OCI-LY1 (cell line): ENCODE results near the gene ACAD10.
A peak's percentile ranks its signal among the peaks of the same experiment; 100 is the strongest.

Experiments
- H2AFZ ChIP-seq: fragments of 200-600 bp; sonication (generic), shearing (Covaris generic); 2 replicates; pipeline ENCODE4 v1.6.0; 2014; ENCODE audit warnings: antibody characterized with exemption, mild to moderate bottlenecking, low read length
- H3F3A ChIP-seq: fragments of 200-600 bp; sonication (generic), shearing (Covaris generic); 2 replicates; pipeline ENCODE4 v1.6.0; 2014; ENCODE audit warnings: mild to moderate bottlenecking, antibody characterized with exemption, low read length, moderate library complexity; ENCODE audit not compliant: insufficient read depth
- H3K27ac ChIP-seq: fragments of 200-600 bp; sonication (generic); 2 replicates; pipeline ENCODE4 v1.5.1; 2014; ENCODE audit warnings: low read length, mixed run types, mild to moderate bottlenecking, low read depth; ENCODE audit not compliant: poor library complexity, severe bottlenecking
- H3K27me3 ChIP-seq: fragments of 200-600 bp; sonication (generic); 2 replicates; pipeline ENCODE4 v1.6.0; 2014; ENCODE audit warnings: antibody characterized with exemption, mild to moderate bottlenecking, low read length, moderate library complexity; ENCODE audit not compliant: insufficient read depth
- H3K36me3 ChIP-seq: fragments of 200-600 bp; sonication (generic); 2 replicates; pipeline ENCODE4 v1.6.1; 2014; ENCODE audit warnings: mild to moderate bottlenecking, antibody characterized with exemption, low read length, moderate library complexity, mixed read lengths; ENCODE audit not compliant: insufficient read depth
- H3K4me1 ChIP-seq: fragments of 200-600 bp; sonication (generic); 2 replicates; pipeline ENCODE4 v1.5.1; 2014; ENCODE audit warnings: mild to moderate bottlenecking, low read length, moderate library complexity; ENCODE audit not compliant: insufficient read depth, severe bottlenecking
- H3K4me2 ChIP-seq: fragments of 200-600 bp; sonication (generic), shearing (Covaris generic); 2 replicates; pipeline ENCODE4 v1.6.1; 2014; ENCODE audit warnings: low read length
- H3K4me3 ChIP-seq: fragments of 200-600 bp; sonication (generic); 2 replicates; pipeline ENCODE4 v1.5.1; 2014; ENCODE audit warnings: low read length, low read depth, mild to moderate bottlenecking, mixed read lengths; ENCODE audit not compliant: poor library complexity, severe bottlenecking
- H3K79me2 ChIP-seq: fragments of 200-600 bp; shearing (Covaris generic); 2 replicates; pipeline ENCODE4 v1.6.1; 2016; ENCODE audit warnings: mixed run types, low read length, mixed read lengths; ENCODE audit not compliant: insufficient read depth
- H3K9ac ChIP-seq: fragments of 200-600 bp; sonication (generic), shearing (Covaris generic); 2 replicates; pipeline ENCODE4 v1.6.1; 2014; ENCODE audit warnings: mild to moderate bottlenecking, low read length, mixed read lengths
- H3K9me2 ChIP-seq: fragments of 200-600 bp; sonication (generic), shearing (Covaris generic); 2 replicates; pipeline ENCODE4 v1.6.1; 2014; ENCODE audit warnings: low read depth, mild to moderate bottlenecking, low read length, mixed read lengths
- H3K9me3 ChIP-seq: fragments of 200-600 bp; shearing (Covaris generic); 2 replicates; pipeline ENCODE4 v1.6.1; 2014; ENCODE audit warnings: low read length, mixed read lengths
- H4K20me1 ChIP-seq: fragments of 200-600 bp; sonication (generic), shearing (Covaris generic); 2 replicates; pipeline ENCODE4 v1.6.0; 2016; ENCODE audit warnings: mild to moderate bottlenecking, low read length; ENCODE audit not compliant: insufficient read depth
- EZH2 ChIP-seq: fragments of 200-600 bp; sonication (generic), shearing (Covaris generic); IDR thresholded peaks from 2 replicates; pipeline ENCODE4 v1.8.0; 2017; ENCODE audit warnings: borderline replicate concordance, mixed run types, mild to moderate bottlenecking, antibody characterized with exemption, low read length, moderate library complexity, mixed read lengths
- TF ChIP-seq, protein P1 (sequence below): fragments of 200-600 bp; sonication (generic), shearing (Covaris generic); IDR thresholded peaks from 2 replicates; pipeline ENCODE4 v1.5.1; 2017; ENCODE audit warnings: mild to moderate bottlenecking, antibody characterized with exemption, low read length, moderate library complexity, mixed read lengths

Gene ACAD10

DNA sequence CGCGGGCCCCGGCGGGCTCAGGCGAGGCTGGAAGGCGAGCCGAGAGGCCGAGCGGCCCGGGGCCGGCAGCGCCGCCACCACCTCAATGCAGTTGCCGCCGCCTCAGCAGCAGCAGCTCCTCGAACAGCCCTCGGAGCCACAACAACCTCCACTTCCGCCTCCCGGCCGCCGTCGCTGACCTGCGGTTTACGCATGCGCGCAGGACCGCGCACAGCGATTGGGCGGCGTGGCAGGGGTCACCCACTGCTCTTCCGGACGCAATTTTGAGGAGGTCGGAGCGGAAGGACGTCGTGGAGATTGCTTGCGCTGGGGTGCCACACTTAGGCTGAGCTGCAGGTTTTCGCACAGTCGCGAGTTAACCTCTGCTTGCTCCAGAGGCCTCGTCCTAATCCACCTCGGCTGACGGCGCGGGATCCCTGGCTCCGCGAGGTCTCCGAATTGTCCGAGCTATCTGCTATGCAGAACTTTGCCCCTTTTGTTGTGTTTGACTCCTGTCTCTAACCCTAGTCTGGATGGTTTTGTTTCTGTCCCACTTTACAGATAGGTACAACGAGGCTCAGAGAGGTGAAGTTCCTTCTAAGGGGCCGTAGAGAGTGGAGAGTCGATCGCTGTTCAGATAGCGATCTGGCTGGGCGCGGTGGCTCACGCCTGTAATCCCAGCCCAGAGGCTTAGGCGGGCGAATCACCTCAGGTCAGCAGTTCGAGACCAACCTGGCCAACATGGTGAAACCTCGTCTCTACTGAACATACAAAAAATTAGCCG is at the start of gene ACAD10, which contains the start of gene BRAP:
ACAD10 (plus strand) TSS at position 243 of the 763 bp plus-strand sequence. CDS start 6,657 bp downstream, outside the sequence.
BRAP (minus strand) TSS at position 146 of the 763 bp plus-strand sequence. CDS start 164 bp downstream, outside the sequence.
- Histone ChIP-seq H3K27ac (peak within 1 kb of the TSS; percentile 85), H3K79me2 (peaks cover 12% of the 10 kb centered on the region)
- TF ChIP-seq, protein P1, sequence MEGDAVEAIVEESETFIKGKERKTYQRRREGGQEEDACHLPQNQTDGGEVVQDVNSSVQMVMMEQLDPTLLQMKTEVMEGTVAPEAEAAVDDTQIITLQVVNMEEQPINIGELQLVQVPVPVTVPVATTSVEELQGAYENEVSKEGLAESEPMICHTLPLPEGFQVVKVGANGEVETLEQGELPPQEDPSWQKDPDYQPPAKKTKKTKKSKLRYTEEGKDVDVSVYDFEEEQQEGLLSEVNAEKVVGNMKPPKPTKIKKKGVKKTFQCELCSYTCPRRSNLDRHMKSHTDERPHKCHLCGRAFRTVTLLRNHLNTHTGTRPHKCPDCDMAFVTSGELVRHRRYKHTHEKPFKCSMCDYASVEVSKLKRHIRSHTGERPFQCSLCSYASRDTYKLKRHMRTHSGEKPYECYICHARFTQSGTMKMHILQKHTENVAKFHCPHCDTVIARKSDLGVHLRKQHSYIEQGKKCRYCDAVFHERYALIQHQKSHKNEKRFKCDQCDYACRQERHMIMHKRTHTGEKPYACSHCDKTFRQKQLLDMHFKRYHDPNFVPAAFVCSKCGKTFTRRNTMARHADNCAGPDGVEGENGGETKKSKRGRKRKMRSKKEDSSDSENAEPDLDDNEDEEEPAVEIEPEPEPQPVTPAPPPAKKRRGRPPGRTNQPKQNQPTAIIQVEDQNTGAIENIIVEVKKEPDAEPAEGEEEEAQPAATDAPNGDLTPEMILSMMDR = no peak
- no peak for TF ChIP-seq EZH2

DNA sequence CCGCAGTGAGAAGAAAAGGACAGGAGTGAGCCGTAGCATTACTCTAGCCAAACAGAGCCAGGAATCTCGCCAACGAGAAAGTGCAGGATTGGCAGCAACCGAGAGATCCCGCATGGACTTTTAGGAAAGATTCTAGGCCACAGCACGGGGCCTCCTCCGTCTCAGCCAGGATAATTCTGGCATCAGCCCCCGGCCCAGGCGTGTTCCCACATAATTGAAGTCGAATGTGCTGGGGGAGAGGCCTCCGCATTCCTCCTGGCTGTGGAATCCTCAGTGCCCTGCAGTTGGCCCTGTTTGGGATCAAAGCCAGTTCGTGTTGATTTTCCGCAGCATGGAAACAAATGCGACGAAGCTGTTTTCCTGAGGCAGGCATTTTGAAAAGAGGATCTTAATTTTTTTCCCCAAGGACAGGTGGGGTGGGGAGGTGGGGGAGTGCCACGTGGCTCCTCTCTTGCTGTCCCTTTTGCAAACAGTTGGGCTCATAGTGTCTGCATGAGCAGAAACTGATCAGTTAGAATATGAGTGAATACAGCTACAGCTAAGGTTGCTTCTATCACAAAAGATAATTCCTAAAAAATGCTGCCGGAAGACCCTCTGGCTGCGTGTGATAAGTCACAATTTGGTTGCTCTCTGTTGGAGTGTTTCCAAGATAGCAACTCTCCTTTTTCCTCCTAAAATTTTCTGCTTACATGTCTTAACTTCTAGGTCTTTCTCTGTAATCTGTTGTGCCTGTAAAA is 49.5 kb upstream of the ACAD10 start:
- Histone ChIP-seq H4K20me1 (no peaks in the 10 kb centered on the region), H3K9ac (no peak overlapping the region), H3K4me2 (no peak overlapping the region), H3K36me3 (no peaks in the 10 kb centered on the region), H3K9me2 (no peaks in the 10 kb centered on the region), H3K4me1 (peaks cover 7% of the 10 kb centered on the region), H3K79me2 (no peaks in the 10 kb centered on the region), H3K4me3 (no peak overlapping the region), H3F3A (no peaks in the 10 kb centered on the region), H3K27me3 (no peaks in the 10 kb centered on the region), H2AFZ (no peak overlapping the region), H3K27ac (no peak overlapping the region), H3K9me3 (no peaks in the 10 kb centered on the region)
- no peak for TF ChIP-seq EZH2
- TF ChIP-seq, protein P1 = no peak

More for the DNA sequence above, at the start of gene ACAD10, which contains the start of gene BRAP:
- H2AFZ ChIP-seq = no peak within 1 kb of the TSS
- H3K36me3 ChIP-seq = peaks cover 15% of the 10 kb centered on the region
- H3K4me2 ChIP-seq = peak within 1 kb of the TSS; percentile 97
- no peaks in the 10 kb centered on the region for H3K9me3 ChIP-seq
- peaks cover 21% of the 10 kb centered on the region for H3K4me1 ChIP-seq
- no peaks in the 10 kb centered on the region for H4K20me1 ChIP-seq
- peak within 1 kb of the TSS; percentile 99 for H3K9ac ChIP-seq
- H3K9me2 ChIP-seq = no peaks in the 10 kb centered on the region
- no peaks in the 10 kb centered on the region for H3F3A ChIP-seq
- H3K4me3 ChIP-seq = peak within 1 kb of the TSS; percentile 99
- no peaks in the 10 kb centered on the region for H3K27me3 ChIP-seq

DNA sequence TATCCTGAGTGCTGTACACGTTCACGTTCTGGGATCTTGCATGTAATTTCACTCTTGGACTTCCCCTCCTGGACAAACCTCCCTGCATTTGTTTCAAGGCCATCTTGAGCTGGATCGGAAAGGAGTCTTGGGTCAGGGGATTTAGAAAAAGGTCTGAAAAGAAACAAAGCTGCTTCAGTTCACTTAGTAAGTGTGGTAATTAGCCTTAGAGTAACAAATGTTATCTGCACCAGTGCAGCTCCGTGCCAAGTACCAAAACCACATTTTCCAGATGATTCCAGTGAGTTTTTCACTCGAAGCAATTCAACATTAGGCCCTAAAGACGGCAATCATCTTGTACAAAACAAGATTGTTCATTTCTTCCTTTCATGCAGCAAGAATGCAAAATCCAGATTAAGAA is 47.3 kb upstream of the ACAD10 start:
- no peaks in the 10 kb centered on the region for H3K79me2 ChIP-seq
- 0 out of 2 replicates have a peak, but pooled peaks cover 4% of the 10 kb centered on the region for H3K36me3 ChIP-seq
- peaks cover 7% of the 10 kb centered on the region for H3K4me1 ChIP-seq
- H3K9ac ChIP-seq = no peak overlapping the region
- H3K4me2 ChIP-seq = no peak overlapping the region
- H3K9me3 ChIP-seq = no peaks in the 10 kb centered on the region
- no peaks in the 10 kb centered on the region for H3K27me3 ChIP-seq
- H3K9me2 ChIP-seq = no peaks in the 10 kb centered on the region
- no peak overlapping the region for H3K4me3 ChIP-seq
- no peaks in the 10 kb centered on the region for H3F3A ChIP-seq
- no peaks in the 10 kb centered on the region for H4K20me1 ChIP-seq
- no peak for TF ChIP-seq EZH2
- TF ChIP-seq, protein P1 = no peak
- H2AFZ ChIP-seq = no peak overlapping the region
- H3K27ac ChIP-seq = no peak overlapping the region
